ENCODE data around the gene WDPCP. TPM values are rescaled to one million over a fixed set of nuclear protein-coding genes. Genes with fewer than 3 reads are reported as not detected.

The WDPCP gene
- total and polyA plus RNA-seq, 2 of the 13 experiments (the other 11 are each of a cell fraction or from before 2014, with no cell fraction given) = 2.9 to 5.2 TPM

GRCh38 chr2:63194175-63194574 lies 394.1 kb downstream of the WDPCP start (continued):
- no peak for TF ChIP-seq ZFYVE20 (CRISPR knock-in tag; IDR thresholded peaks at IDR 0.05; ENCODE audit: borderline replicate concordance, low read depth)
- no peak for TF ChIP-seq GLI4 (CRISPR knock-in tag; IDR thresholded peaks at IDR 0.05; ENCODE audit: borderline replicate concordance)
- TF ChIP-seq DMTF1 (CRISPR knock-in tag; IDR thresholded peaks at IDR 0.05) = no peak
- TF ChIP-seq MTERF4 (CRISPR knock-in tag; IDR thresholded peaks at IDR 0.05) = no peak
- TF ChIP-seq RARA (CRISPR knock-in tag; IDR thresholded peaks at IDR 0.05) = peak; percentile 89
- no peak for TF ChIP-seq MED8 (CRISPR knock-in tag; IDR thresholded peaks at IDR 0.05; ENCODE audit: insufficient replicate concordance)
- TF ChIP-seq TFAP4 (IDR thresholded peaks at IDR 0.05; ENCODE audit: borderline replicate concordance, low read depth) = no peak; the same call in 1 of the 2 replicates
- peak; percentile 62; the same call in 1 of the 2 replicates for TF ChIP-seq TARDBP (CRISPR knock-in tag; IDR thresholded peaks at IDR 0.05)
- TF ChIP-seq ZNF414 (CRISPR knock-in tag; IDR thresholded peaks at IDR 0.05) = no peak
- no peak for TF ChIP-seq ZBTB38 (CRISPR knock-in tag; IDR thresholded peaks at IDR 0.05)
- TF ChIP-seq FIP1L1 (IDR thresholded peaks at IDR 0.05; ENCODE audit: borderline replicate concordance, insufficient read depth, low read depth, low read length) = no peak
- TF ChIP-seq UBTF (CRISPR knock-in tag; IDR thresholded peaks at IDR 0.05) = no peak
- TF ChIP-seq MAX (IDR thresholded peaks at IDR 0.05) = no peak
- no peak for TF ChIP-seq NCOA1 (CRISPR knock-in tag; IDR thresholded peaks at IDR 0.05)
- TF ChIP-seq MEIS2 (CRISPR knock-in tag; IDR thresholded peaks at IDR 0.05) = no peak
- no peak for TF ChIP-seq ZZZ3 (CRISPR knock-in tag; IDR thresholded peaks at IDR 0.05; ENCODE audit: borderline replicate concordance)
- TF ChIP-seq ZBTB42 (CRISPR knock-in tag; IDR thresholded peaks at IDR 0.05) = no peak
- no peak for TF ChIP-seq ARID2 (CRISPR knock-in tag; IDR thresholded peaks at IDR 0.05; ENCODE audit: borderline replicate concordance)
- TF ChIP-seq ZNF850 (CRISPR knock-in tag; conservative IDR thresholded peaks at IDR 0.05) = no peak
- no peak for TF ChIP-seq ZNF317 (CRISPR knock-in tag; IDR thresholded peaks at IDR 0.05)
- TF ChIP-seq ELK4 (CRISPR knock-in tag; IDR thresholded peaks at IDR 0.05; ENCODE audit: borderline replicate concordance) = no peak

All from HepG2 (cell line).